GM19035 (cell line): ENCODE measurements around the gene POLR3K.
"Not testable (repeated sequence)": the region's sequence is repeated elsewhere in the genome, so short reads cannot be mapped to it uniquely, and the experiment has no call there.

Source experiments
- ATAC-seq: cut with Tn5 transposase; IDR thresholded peaks from one replicate; pipeline ENCODE4 v1.9.1; 2021; ENCODE audit not compliant: unreplicated experiment

Gene POLR3K

GRCh38 chr16:20886-21285, 32.5 kb downstream of the POLR3K start:
- not testable (repeated sequence) for ATAC-seq

DNA sequence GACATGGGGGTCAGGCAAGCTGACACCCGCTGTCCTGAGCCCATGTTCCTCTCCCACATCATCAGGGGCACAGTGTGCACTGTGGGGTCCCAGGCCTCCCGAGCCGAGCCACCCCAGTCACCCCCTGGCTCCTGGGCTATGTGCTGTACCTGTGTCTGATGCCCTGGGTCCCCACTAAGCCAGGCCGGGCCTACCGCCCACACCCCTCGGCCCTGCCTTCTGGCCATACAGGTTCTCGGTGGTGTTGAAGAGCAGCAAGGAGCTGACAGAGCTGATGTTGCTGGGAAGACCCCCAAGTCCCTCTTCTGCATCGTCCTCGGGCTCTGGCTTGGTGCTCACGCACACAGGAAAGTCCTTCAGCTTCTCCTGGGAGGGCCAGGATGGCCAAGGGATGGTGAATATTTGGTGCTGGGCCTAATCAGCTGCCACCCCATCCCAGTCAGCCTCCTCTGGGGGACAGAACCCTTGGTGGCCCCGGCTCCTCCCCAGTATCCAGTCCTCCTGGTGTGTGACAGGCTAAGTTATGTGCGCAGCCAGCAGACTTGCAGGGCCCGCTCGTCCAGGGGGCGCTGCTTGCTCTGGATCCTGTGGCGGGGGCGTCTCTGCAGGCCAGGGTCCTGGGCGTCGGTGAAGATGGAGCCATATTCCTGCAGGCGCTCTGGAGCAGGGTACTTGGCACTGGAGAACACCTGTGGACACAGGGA, 36.2 kb downstream of the POLR3K start:
- not testable (repeated sequence) for ATAC-seq

GRCh38 chr16:10772-11171, 42.6 kb downstream of the POLR3K start:
- ATAC-seq, result not testable (repeated sequence)

DNA sequence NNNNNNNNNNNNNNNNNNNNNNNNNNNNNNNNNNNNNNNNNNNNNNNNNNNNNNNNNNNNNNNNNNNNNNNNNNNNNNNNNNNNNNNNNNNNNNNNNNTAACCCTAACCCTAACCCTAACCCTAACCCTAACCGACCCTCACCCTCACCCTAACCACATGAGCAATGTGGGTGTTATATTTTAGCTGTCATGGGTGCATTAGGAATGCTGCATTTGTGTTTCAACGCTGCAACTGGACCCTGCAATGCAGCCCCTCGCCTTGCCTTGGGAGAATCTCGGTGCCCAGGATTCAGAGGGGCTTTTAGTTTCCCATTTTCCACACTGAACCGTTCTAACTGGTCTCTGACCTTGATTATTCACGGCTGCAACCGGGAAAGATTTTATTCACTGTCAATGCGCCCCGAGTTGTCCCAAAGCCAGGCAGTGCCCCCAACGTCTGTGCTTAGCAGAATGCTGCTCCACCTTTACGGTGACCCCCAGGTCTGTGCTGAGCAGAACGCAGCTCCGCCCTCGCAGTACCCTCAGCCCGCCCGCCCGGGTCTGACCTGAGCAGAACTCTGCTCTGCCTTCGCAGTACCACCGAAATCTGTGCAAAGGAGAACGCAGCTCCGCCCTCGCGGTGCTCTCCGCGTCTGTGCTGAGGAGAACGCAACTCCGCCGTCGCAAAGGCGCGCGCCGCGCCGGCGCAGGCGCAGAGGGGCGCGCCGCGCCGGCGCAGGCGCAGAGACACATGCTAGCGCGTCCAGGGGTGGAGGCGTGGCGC, 43.3 kb downstream of the POLR3K start:
- ATAC-seq, result no peak
